HUES48 (cell line): ENCODE measurements around the gene ABCD2.
"Not testable (repeated sequence)": the region's sequence is repeated elsewhere in the genome, so short reads cannot be mapped to it uniquely, and the experiment has no call there.

Source experiments
- H3K27ac ChIP-seq: one replicate; pipeline ENCODE4 v1.7.0; 2013; ENCODE audit warnings: low read depth, low read length, inconsistent platforms
- H3K27me3 ChIP-seq: 2 replicates; pipeline ENCODE4 v1.6.1; 2013; ENCODE audit warnings: mild to moderate bottlenecking, low read length; ENCODE audit not compliant: control insufficient read depth, insufficient read depth
- H3K36me3 ChIP-seq: 2 replicates; pipeline ENCODE4 v1.6.1; 2013; ENCODE audit warnings: low read length; ENCODE audit not compliant: control insufficient read depth, insufficient read depth
- H3K4me1 ChIP-seq: 2 replicates; pipeline ENCODE4 v1.6.1; 2013; ENCODE audit warnings: mild to moderate bottlenecking, low read length; ENCODE audit not compliant: control insufficient read depth, insufficient read depth
- H3K4me3 ChIP-seq: 2 replicates; pipeline ENCODE4 v1.5.1; 2013; ENCODE audit warnings: mild to moderate bottlenecking, low read depth, low read length
- H3K9ac ChIP-seq: 2 replicates; pipeline ENCODE4 v1.6.1; 2013; ENCODE audit warnings: mild to moderate bottlenecking, low read depth, low read length, moderate library complexity
- H3K9me3 ChIP-seq: 2 replicates; pipeline ENCODE4 v1.6.1; 2013; ENCODE audit warnings: low read length; ENCODE audit not compliant: control insufficient read depth, insufficient read depth

ABCD2 gene

DNA sequence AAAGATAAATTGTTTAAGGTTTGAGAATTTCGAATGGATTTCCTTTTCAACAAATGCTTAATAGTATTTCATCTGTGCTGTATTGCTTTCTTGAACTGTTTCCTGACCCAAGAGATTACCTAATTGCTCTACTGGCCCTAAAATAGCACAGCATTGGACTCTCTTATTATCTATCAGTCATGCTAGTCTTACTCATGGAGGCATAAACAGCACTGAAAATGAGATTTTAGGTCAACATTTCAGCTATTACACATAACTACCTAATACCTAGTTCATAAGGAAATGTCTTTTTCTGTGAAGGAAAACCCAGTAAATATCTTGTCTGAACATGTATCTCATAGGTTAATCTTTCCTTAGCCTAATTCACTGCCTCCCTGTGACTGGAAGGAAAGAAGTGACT lies 4.3 kb upstream of the ABCD2 start:
- Histone ChIP-seq H3K27ac (no peak overlapping the region), H3K9ac (no peak overlapping the region), H3K27me3 (peaks cover 2% of the 10 kb centered on the region), H3K9me3 (no peaks in the 10 kb centered on the region), H3K4me3 (no peak overlapping the region), H3K4me1 (peaks cover 5% of the 10 kb centered on the region; the same call in 1 of the 2 replicates), H3K36me3 (no peaks in the 10 kb centered on the region)

DNA sequence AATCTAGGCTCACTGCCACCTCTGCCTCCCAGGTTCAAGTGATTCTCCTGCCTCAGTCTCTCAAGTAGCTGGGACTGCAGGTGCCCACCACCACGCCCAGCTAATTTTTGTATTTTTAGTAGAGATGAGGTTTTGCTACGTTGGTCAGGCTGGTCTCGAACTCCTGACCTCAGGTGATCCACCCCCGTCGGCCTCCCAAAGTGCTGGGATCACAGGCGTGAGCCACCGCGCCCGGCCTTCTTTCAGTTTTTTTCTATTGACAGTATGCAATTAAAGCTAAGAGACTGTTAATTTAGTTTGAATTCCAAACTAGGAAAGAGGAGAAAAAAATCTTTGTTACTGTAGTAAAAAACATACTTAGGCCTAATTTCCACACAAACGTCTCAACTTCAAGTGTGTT lies 3.6 kb upstream of the ABCD2 start:
- not testable (repeated sequence) for H3K4me3 ChIP-seq, H3K9ac ChIP-seq, H3K9me3 ChIP-seq, H3K27me3 ChIP-seq, H3K27ac ChIP-seq, H3K4me1 ChIP-seq, H3K36me3 ChIP-seq

DNA sequence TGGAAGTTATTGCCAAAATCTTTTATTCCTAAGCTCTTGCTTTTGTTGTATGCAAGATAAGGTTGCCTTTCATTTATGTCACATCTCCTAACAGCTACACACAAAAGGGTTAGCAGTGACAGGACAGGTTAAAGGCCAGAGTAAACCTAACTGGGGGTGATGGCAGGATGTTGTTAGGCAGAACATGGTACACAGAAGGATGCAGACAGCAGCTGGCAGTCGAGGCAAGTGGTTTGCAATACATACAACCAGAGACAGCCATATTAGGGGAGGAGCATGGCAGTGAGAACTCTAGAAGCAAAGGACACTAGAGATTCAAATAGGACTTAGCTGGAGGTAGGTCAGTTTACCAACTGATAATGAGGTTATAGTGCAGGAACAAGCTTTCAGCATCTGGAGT lies 2.7 kb upstream of the ABCD2 start:
- peaks cover 5% of the 10 kb centered on the region; the same call in 1 of the 2 replicates for H3K4me1 ChIP-seq
- H3K27me3 ChIP-seq, result peaks cover 7% of the 10 kb centered on the region
- H3K27ac ChIP-seq, result no peak overlapping the region
- no peak overlapping the region for H3K4me3 ChIP-seq
- H3K9me3 ChIP-seq, result no peaks in the 10 kb centered on the region
- no peak overlapping the region for H3K9ac ChIP-seq
- H3K36me3 ChIP-seq, result no peaks in the 10 kb centered on the region

DNA sequence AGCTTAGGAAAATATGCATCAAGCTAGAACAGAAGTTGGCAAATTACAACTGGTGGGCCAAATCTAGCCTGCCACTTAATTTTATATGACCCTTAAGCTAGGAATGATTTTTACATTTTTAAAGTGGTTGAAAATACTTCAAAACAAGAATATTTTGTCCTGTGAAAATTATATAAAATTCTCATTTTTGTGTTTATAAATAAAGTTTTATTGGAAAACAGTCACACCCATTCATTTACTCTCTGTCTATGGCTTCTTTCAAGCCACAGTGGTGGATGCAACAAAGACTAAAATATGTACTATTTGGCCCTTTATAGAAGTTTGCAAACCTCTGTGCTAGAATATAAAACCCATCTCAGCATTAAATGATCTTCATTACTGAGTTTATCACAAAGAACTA lies 2.1 kb upstream of the ABCD2 start:
- peaks cover 5% of the 10 kb centered on the region; the same call in 1 of the 2 replicates for H3K4me1 ChIP-seq
- no peak overlapping the region for H3K27ac ChIP-seq
- peaks cover 7% of the 10 kb centered on the region for H3K27me3 ChIP-seq
- H3K9ac ChIP-seq, result no peak overlapping the region
- H3K4me3 ChIP-seq, result no peak overlapping the region
- H3K9me3 ChIP-seq, result no peaks in the 10 kb centered on the region
- no peaks in the 10 kb centered on the region for H3K36me3 ChIP-seq

DNA sequence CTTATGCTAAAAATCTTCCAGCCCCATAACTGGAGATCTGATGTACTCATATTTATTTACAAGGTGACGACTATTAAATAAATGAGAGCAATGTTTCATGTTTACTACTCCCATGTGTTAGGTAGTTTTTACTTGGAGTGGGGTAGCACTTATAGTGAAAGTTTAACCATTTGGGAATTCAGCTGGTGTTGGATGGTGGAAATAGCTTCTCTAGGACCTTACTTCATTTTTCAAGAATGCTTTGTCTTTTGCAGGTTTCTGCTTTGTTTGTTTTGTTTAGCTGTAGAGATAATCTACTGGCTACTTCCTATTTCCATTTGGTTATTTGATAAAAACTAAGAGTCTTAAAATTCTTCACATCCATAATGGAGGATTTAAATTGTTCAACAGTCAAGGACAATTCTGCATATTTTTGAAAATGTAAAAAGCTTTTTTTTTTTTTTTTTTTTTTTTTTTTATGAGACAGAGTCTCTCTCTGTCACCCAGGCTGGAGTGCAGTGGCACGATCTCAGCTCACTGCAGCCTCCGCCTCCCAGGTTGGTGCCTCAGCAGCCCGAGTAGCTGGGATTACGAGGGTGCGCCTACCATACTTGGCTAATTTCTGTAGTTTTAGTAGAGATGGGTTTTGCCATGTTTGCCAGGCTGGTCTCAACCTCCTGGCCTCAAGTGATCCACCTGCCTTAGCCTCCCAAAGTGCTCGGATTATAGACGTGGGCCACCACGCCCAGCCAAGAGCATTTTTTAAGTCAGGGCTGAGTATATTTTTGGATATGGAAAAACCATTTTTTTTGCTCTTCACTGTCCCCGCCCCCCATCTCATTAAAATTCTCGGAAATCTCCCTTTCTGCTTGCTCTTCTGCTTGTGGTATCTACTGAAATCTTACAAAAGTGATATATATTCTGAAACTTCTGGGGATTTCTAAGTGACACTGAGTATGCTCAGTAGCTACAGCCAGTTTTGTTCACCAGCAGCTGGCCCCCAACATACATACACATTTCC lies 1.4 kb upstream of the ABCD2 start:
- peaks cover 5% of the 10 kb centered on the region; the same call in 1 of the 2 replicates for H3K4me1 ChIP-seq
- peak overlapping the region; percentile 60 for H3K4me3 ChIP-seq
- H3K27ac ChIP-seq, result no peak overlapping the region
- H3K9ac ChIP-seq, result no peak overlapping the region
- H3K9me3 ChIP-seq, result no peaks in the 10 kb centered on the region
- H3K27me3 ChIP-seq, result peaks cover 7% of the 10 kb centered on the region
- no peaks in the 10 kb centered on the region for H3K36me3 ChIP-seq

DNA sequence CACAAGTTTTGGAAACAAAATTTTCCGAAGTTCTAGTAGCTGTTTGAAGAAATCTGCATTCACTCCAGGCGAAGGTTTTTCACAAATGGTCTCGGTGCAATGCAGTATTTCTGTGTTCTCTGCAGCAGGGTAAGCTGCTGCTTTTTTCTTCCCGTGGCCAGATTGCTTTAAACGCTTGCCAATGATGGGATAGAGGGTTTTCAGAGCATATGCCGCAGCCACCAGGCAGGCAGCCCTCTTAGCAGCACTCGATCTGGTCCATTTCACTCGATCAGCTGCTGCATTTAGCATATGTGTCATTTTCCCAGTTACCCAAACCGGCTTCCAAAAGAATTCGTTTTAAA lies 315 bp downstream of the ABCD2 start:
- Histone ChIP-seq H3K27me3 (peaks cover 7% of the 10 kb centered on the region), H3K4me3 (peak overlapping the region; percentile 60), H3K36me3 (no peaks in the 10 kb centered on the region), H3K4me1 (peaks cover 5% of the 10 kb centered on the region; the same call in 1 of the 2 replicates), H3K27ac (no peak overlapping the region), H3K9me3 (no peaks in the 10 kb centered on the region), H3K9ac (no peak overlapping the region)

DNA sequence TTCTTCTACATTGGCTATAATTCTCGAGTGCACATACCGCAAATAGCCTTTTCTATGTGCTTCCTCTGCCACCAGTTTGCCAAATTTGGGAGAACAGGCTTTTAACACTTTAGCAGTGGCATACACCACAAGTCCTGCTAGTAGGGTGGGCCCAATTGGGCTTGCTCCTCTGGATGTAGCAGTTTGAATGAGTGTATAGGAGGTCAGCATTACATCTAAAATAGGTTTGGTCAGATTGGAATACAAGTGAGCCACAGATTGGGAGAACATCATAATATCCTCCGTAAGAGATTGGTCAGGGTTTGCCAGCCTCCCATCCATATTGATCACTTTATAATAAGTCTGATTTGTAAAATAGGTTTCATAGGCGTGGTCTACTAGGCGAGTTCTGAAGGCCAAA lies 902 bp downstream of the ABCD2 start:
- H3K27ac ChIP-seq, result no peak overlapping the region
- H3K4me3 ChIP-seq, result no peak overlapping the region
- no peaks in the 10 kb centered on the region for H3K9me3 ChIP-seq
- H3K4me1 ChIP-seq, result peaks cover 5% of the 10 kb centered on the region; the same call in 1 of the 2 replicates
- H3K9ac ChIP-seq, result no peak overlapping the region
- H3K27me3 ChIP-seq, result peaks cover 7% of the 10 kb centered on the region
- H3K36me3 ChIP-seq, result no peaks in the 10 kb centered on the region

DNA sequence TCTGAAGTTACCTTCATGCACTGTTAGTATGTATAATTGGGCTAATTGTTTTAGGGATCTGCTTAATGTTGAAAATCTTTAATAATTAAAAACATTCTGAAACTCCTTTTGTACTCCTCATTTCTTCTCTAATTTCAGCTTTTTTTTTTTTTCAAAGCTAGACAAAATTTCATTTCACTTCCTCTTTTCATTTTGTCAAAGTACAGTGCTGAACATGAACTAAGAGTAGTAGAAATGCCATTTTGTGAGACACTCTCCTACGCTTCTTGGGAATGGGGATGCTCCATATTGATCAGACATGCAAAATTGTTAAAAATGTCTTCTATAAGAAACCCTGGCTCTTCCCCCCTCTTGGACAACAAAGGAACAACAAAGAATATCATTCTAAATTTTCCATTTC lies 1.7 kb downstream of the ABCD2 start:
- Histone ChIP-seq H3K27me3 (peaks cover 7% of the 10 kb centered on the region), H3K4me1 (peaks cover 5% of the 10 kb centered on the region; the same call in 1 of the 2 replicates), H3K9ac (no peak overlapping the region), H3K9me3 (no peaks in the 10 kb centered on the region), H3K27ac (no peak overlapping the region), H3K36me3 (no peaks in the 10 kb centered on the region), H3K4me3 (no peak overlapping the region)

DNA sequence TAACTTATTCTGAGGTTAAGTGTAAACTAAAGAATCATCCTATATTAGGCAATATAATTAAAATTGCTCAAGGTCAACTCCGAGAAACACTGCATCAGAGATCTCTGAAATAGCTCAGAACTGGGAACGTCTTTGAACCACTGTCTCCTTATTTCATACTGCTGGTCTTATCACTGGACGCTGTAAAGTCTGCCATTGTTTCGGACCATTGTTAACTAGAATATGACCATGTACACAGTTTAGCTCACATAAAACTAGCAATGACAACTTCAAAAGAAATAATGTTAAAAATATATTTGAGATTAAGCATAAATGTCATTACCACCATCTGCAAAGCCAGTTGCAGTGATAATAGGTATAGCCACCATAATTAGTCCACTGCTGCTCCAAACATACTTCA lies 2.9 kb downstream of the ABCD2 start:
- Histone ChIP-seq H3K4me3 (no peak overlapping the region), H3K4me1 (peaks cover 5% of the 10 kb centered on the region; the same call in 1 of the 2 replicates), H3K27me3 (peaks cover 7% of the 10 kb centered on the region), H3K36me3 (no peaks in the 10 kb centered on the region), H3K27ac (no peak overlapping the region), H3K9me3 (no peaks in the 10 kb centered on the region), H3K9ac (no peak overlapping the region)

DNA sequence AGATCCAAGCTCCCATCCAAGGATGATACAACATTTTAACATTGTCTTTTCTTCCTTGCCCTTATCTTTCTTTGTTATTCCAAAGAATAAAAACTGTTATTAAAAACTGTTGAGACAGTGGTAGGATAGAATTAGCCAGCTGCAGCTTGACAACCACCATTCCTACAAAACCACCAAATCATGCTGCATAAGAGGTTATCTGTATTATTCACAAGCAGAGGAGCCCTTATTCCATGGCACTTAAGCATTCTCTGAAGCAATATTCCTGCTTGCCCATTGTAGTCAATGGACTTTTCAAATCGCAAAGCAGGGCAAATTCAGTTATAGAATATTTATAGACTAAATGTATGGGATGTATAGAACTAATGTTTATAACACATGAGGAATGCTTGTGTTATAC lies 3.4 kb downstream of the ABCD2 start:
- Histone ChIP-seq H3K27me3 (peaks cover 7% of the 10 kb centered on the region), H3K9ac (no peak overlapping the region), H3K4me3 (no peak overlapping the region), H3K36me3 (no peaks in the 10 kb centered on the region), H3K9me3 (no peaks in the 10 kb centered on the region), H3K4me1 (peaks cover 5% of the 10 kb centered on the region; the same call in 1 of the 2 replicates), H3K27ac (no peak overlapping the region)

DNA sequence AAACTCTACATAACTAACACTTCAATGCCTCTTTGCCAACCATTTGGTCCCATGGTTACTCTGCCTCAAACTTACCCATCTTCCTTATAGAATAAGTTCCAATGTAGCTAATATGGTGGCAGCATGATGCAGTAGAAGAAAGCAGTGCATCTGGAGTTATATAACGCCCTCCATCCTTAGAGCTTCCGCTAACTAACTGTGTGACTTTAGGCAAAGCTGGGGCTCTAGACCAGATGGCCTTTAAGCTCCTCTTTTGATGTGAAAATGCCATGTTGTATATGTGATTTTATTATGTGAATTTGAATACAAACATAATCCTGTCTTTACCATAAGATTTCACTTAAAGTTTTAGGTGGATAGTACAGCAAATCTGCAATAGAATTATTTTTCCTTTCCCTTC lies 6.1 kb downstream of the ABCD2 start:
- no peaks in the 10 kb centered on the region for H3K4me1 ChIP-seq
- H3K4me3 ChIP-seq, result no peak overlapping the region
- no peaks in the 10 kb centered on the region for H3K36me3 ChIP-seq
- peaks cover 2% of the 10 kb centered on the region; the same call in 1 of the 2 replicates for H3K27me3 ChIP-seq
- no peak overlapping the region for H3K9ac ChIP-seq
- H3K9me3 ChIP-seq, result no peaks in the 10 kb centered on the region
- H3K27ac ChIP-seq, result no peak overlapping the region
